ENCODE results near the gene CHD5.
"Not testable (repeated sequence)": the region's sequence is repeated elsewhere in the genome, so short reads cannot be mapped to it uniquely, and the experiment has no call there.

CHD5 gene

GRCh38 chr1:6086358-6086757 lies 93.8 kb downstream of the CHD5 start:
- DNase-seq (ENCODE audit: low read depth, low spot score): no peak

DNA sequence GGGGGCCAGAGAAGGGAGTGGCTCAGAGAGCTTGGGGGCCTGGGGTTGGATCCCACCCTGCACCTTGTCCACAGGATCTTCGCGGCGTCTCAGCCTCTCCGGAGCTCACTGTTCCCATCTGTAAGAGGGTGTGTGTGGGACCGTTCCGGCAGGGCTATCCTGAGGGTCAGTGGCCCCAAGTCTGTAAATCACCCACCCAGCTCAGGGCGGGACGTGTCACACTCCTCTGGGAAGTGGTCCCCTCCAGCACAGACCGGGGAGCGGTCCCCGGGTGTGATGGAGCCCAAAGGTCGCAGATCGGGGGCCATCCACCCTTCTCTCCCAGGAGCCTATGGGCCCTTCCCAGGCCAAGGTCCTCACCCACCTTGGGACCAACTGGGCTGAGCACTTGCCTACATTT lies 94.5 kb downstream of the CHD5 start:
- DNase-seq (ENCODE audit: low read depth, low spot score): no peak

- no peak for DNase-seq (ENCODE audit: low read depth, low spot score)
Observed at GRCh38 chr1:6084781-6085495, 95.2 kb downstream of the CHD5 start.

GRCh38 chr1:6083801-6084446 lies 96.2 kb downstream of the CHD5 start:
- DNase-seq (ENCODE audit: low read depth, low spot score): no peak

- DNase-seq (ENCODE audit: low read depth, low spot score): no peak
Observed at GRCh38 chr1:6083385-6083784, 96.7 kb downstream of the CHD5 start.

DNA sequence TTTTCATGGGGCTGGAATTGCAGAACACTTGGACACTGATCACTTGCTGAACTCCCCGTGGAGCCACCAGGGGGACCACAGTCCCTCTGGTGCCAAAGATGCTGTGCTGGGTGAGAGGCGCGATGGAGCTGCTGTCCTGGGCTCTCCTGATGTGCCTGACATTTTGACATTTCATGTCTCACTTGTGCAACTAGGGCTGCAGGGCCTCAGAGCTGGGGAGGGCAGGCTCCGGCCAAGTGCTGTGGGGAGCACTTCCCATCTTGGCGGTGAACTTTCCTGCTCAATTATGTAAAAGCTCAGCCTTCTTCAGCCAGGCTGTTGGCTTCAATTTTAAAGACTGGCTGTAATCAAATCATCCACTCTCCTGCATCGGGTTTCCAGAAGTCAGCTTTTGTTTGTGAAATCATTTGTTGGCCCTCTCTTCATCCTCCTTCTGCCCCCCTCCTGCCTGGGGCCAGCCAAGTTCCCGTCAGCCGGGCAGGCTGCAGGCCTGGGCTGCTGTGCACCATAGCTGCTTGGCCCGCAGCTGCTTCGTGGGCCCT lies 97.6 kb downstream of the CHD5 start:
- DNase-seq (ENCODE audit: low read depth, low spot score): no peak

DNA sequence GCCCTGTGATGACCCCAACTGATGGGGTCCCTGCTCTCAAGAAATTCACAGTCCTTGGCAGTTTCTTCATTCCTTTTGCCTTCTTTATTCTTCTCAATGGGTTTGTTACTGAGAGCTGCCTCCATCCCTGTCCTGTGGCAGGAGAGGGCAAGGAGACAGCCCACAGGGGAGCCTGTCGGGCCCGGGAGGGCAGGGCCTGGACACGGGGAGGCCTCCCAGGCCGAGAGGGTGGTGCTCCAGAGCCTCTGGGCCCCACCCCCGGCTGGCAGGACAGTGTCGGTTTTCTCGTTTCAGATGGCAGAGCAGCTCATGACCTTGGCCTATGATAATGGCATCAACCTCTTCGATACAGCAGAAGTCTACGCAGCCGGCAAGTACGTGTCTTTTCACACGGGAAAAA lies 98.2 kb downstream of the CHD5 start:
- no peak for DNase-seq (ENCODE audit: low read depth, low spot score)

- no peak for DNase-seq (ENCODE audit: low read depth, low spot score)
Observed at GRCh38 chr1:6080469-6080868, 99.7 kb downstream of the CHD5 start.

- no peak for DNase-seq (ENCODE audit: low read depth, low spot score)
Observed at GRCh38 chr1:6077919-6078318, 102.2 kb downstream of the CHD5 start.

- DNase-seq (ENCODE audit: low read depth, low spot score): no peak
Observed at GRCh38 chr1:6077506-6077905, 102.6 kb downstream of the CHD5 start.

DNA sequence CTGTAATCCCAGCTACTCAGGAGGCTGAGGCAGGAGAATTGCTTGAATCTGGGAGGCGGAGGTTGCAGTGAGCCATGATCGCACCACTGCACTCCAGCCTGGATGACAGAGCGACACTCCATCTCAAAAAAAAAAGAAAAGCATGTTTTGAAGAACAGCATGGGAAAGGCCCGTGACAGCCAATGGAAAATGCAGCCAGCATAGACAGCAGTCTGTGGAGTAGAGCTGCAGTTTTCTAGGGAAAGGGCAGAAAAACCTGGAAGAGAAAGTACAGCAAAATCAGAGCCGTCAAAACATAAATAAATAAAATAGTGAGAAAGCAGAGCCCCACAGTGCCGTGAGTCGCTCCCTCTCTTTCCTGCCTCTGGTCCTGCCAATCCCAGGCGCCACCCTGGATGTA lies 103.1 kb downstream of the CHD5 start:
- DNase-seq (ENCODE audit: low read depth, low spot score): not testable (repeated sequence)

DNA sequence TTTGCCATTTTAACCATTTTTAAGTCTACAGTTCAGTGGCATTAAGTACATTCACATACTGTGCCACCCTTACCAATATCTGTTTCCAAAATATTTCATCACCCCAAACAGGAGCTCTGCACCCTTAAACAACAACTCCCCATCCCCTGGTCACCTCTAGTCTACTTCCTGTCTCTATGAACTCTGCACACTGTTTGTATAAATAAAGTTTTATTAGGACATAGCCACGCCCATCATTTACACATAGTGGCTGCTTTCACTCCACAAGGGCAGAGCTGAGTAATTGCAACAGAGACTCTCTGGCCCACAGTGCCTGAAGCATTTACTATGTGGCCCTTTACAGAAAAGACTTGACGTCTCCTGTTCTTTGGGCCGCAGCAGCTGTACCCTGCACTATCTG lies 104.4 kb downstream of the CHD5 start:
- no peak for DNase-seq (ENCODE audit: low read depth, low spot score)

- no peak for DNase-seq (ENCODE audit: low read depth, low spot score)
Observed at GRCh38 chr1:6074192-6074901, 105.8 kb downstream of the CHD5 start.

GRCh38 chr1:6073480-6074053 lies 106.6 kb downstream of the CHD5 start:
- DNase-seq (ENCODE audit: low read depth, low spot score): no peak

GRCh38 chr1:6072774-6073479 lies 107.2 kb downstream of the CHD5 start:
- no peak for DNase-seq (ENCODE audit: low read depth, low spot score)

- no peak for DNase-seq (ENCODE audit: low read depth, low spot score)
Observed at GRCh38 chr1:6071219-6071618, 108.9 kb downstream of the CHD5 start.

GRCh38 chr1:6070450-6070974 lies 109.6 kb downstream of the CHD5 start:
- DNase-seq (ENCODE audit: low read depth, low spot score): no peak

- no peak for DNase-seq (ENCODE audit: low read depth, low spot score)
Observed at GRCh38 chr1:6069573-6069972, 110.5 kb downstream of the CHD5 start.

GRCh38 chr1:6068932-6069331 lies 111.2 kb downstream of the CHD5 start:
- no peak for DNase-seq (ENCODE audit: low read depth, low spot score)

- DNase-seq (ENCODE audit: low read depth, low spot score): no peak
Observed at GRCh38 chr1:6068073-6068472, 112.0 kb downstream of the CHD5 start.

DNA sequence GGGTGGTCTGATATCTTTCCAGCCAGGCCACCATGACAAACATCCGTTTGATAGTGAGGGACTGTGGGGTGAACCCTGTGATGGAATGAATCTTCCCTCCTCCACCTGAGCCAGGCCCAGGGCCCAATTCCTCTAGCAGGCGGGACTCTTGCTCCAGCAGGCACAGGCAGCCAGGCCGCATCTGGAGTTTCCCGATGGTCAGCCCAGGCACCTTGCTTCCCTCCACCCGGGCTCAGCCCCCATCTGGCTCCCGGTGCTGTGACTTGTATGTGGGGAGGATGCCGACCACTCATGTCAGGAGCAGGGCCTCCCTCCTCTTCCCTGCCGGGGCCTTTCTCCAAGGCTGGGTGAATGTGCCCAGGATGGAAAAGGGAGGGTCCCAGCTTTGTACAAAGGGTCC lies 113.4 kb downstream of the CHD5 start:
- DNase-seq (ENCODE audit: low read depth, low spot score): no peak

All from smooth muscle cell of the brain vasculature (primary cell).